Tongue (tissue), 3 donors: Measurements from ENCODE around the gene SVEP1. TPM values are rescaled to one million over a fixed set of nuclear protein-coding genes. Genes with fewer than 3 reads are reported as not detected.

Experiments
- DNase-seq: peaks from one replicate; pipeline ENCODE4 v3.0.0-alpha.2; 2015
- small RNA-seq: library from RNA; depleted of rRNA; stranded (forward); fragments of <200 nt; gene quantifications from one replicate; pipeline ENCODE3, GENCODE V24; 2014; ENCODE audit warnings: low replicate concordance
- total RNA-seq: library from RNA; depleted of rRNA; stranded (reverse); fragments of >200 nt; gene quantifications from one replicate; pipeline ENCODE4 v1.2.3, GENCODE V29; 2014

SVEP1 gene
- total RNA-seq, 1 donor from 2014 or later: 26.4 TPM

DNA sequence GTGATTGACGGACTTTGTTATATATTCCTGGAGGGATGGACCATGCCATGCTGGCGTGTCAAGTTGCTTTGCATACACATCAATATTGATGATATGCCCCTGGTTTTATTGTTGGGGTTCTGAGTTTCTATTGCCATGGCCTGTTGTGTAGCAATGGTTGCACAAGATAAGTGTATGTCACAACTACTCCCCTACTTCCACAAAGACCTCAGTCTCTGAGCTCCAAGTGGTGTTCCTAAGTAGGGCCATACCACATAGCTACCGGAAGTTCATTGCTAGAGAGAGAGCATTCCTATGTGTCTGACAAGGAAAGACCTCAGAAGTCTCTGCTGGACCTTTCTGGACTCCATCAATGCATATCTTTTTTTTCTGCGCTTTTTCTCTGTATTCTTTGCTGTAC lies 261.6 kb downstream of the SVEP1 start:
- DNase-seq: no peak

DNA sequence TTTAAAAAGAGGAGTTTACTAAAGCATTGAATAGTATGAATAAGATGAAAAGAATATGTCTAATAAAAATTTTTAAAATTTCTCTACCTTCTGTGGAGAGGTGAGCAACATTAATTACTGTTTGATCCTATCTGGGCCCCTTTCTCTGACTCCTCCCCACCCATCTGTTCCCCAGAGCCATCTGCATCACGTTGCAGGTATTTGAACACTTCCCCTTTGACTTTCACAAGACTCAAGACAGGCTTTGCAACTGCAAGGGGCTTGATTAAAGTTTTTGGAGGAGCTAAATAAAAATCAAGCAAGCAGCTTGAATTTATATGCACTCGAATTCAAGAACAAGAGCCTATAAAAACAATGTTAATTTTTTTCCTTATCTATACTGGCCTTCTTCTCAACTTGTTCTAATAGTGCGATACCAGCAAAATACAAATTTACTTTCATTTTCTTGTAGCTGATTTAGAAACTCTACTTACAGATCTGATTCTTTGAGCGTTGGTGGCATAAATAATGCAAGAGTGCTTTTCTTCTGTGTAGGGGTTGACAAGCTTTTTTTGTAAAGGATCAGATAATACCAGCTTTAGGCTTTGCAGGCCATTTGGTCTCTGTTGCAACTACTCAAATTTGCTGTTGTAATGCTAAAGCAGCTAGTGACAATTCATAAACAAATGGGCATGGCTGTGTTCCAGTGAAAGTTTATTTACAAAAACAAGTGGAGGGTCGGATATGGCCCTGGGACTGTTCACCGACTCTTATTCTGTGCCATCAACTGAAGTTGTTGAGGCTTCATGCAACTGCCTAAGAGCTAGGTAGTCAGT lies 263.1 kb downstream of the SVEP1 start:
- DNase-seq: no peak

Small RNA genes within 50 kb of the gene (small RNA-seq; reads per million reads assigned to genes)
- gene RNU6-1039P: not detected

Other genes starting within 250 kb of the SVEP1 start
- gene TXNDC8, start 241.9 kb downstream of the SVEP1 start, total RNA-seq: not detected
- gene MUSK, start 89.0 kb upstream of the SVEP1 start, total RNA-seq: 10.8 TPM